Breast epithelium (tissue), 3 donors: ENCODE results near the gene ZNG1F.
"Not testable (repeated sequence)": the region's sequence is repeated elsewhere in the genome, so short reads cannot be mapped to it uniquely, and the experiment has no call there.

Source experiments
- CTCF ChIP-seq, 3 donors: fragments of 450-650 bp; IDR thresholded peaks; one replicate each; pipeline ENCODE4 v1.5.1; 2016 to 2017; ENCODE audit warnings: antibody characterized with exemption in 3 of 3, mild to moderate bottlenecking in 3 of 3, moderate library complexity in 3 of 3
- POLR2A ChIP-seq: fragments of 450-650 bp; IDR thresholded peaks from one replicate; pipeline ENCODE4 v1.6.1; 2016; ENCODE audit warnings: antibody characterized with exemption, mild to moderate bottlenecking, moderate library complexity
- POLR2AphosphoS5 ChIP-seq, 3 donors: sonication (generic); formaldehyde crosslinking; IDR thresholded peaks; one replicate each; pipeline ENCODE4 v1.6.1; 2017; ENCODE audit warnings: antibody characterized with exemption in 3 of 3

DNA sequence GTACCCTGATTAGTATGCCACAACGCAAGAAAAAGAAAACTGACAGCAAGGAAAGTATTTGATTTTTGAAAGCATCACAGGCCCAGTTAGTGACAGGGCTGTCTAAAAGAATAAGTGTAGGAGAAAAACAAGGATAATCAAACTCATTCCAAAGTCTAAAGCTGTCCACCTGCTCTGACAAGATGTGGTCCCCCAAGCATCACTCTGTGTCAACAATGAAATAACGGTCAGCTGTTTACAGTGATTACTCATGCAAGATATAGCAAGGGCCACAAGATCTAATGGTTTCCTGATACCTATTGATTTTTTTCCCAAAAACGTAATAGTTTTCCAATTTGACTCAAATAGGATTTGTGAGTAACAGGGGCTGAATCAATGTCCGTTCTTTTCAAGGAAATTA lies 14.1 kb downstream of the ZNG1F start:
- TF ChIP-seq CTCF (IDR thresholded peaks at IDR 0.05); POLR2A; POLR2AphosphoS5 (IDR thresholded peaks at IDR 0.05): not testable (repeated sequence)
